Spleen (tissue), 11 donors: Measurements from ENCODE around the gene HBA2. TPM values are rescaled to one million over a fixed set of nuclear protein-coding genes. Genes with fewer than 3 reads are reported as not detected.
A peak's percentile ranks its signal among the peaks of the same experiment; 100 is the strongest.

ENCODE experiments used
- DNase-seq: peaks from one replicate; pipeline ENCODE4 v3.0.0-alpha.2; 2020
- H3K27ac ChIP-seq, 8 donors: fragments of 200-600 bp; sonication (generic) in 7 of 8; 1 replicate in 4 of 8; 2 replicates in 4 of 8; pipeline versions ENCODE4 v1.5.0 to v1.8.0; 2016 to 2021; ENCODE audit warnings: inconsistent platforms in 4 of 8, mild to moderate bottlenecking in 4 of 8, moderate library complexity in 1 of 8
- H3K27me3 ChIP-seq, 7 donors: fragments of 200-600 bp; sonication (generic) in 6 of 7; replicated peaks in 1 of 7; 1 replicate in 4 of 7; 2 replicates in 3 of 7; pipeline versions ENCODE4 v1.5.0 to v1.8.0; 2016 to 2021; ENCODE audit warnings: inconsistent platforms in 3 of 7, mild to moderate bottlenecking in 1 of 7
- H3K36me3 ChIP-seq, 6 donors: fragments of 200-600 bp; sonication (generic) in 5 of 6; 1 replicate in 4 of 6; 2 replicates in 2 of 6; pipeline versions ENCODE4 v1.5.0 to v1.8.0; 2016 to 2021; ENCODE audit warnings: inconsistent platforms in 2 of 6
- H3K4me1 ChIP-seq, 6 donors: fragments of 200-600 bp; sonication (generic) in 5 of 6; 1 replicate in 3 of 6; 2 replicates in 3 of 6; pipeline versions ENCODE4 v1.5.0 to v1.8.0; 2016 to 2021; ENCODE audit warnings: inconsistent platforms in 3 of 6
- H3K4me3 ChIP-seq, 8 donors: fragments of 200-600 bp; sonication (generic) in 7 of 8; 1 replicate in 4 of 8; 2 replicates in 4 of 8; pipeline versions ENCODE4 v1.5.0 to v1.8.0; 2016 to 2021; ENCODE audit warnings: inconsistent platforms in 4 of 8, mild to moderate bottlenecking in 4 of 8, moderate library complexity in 2 of 8
- H3K9me3 ChIP-seq, 8 donors: fragments of 200-600 bp; sonication (generic) in 7 of 8; 1 replicate in 4 of 8; 2 replicates in 4 of 8; pipeline versions ENCODE4 v1.5.0 to v1.8.0; 2016 to 2021; ENCODE audit warnings: inconsistent platforms in 4 of 8
- POLR2A ChIP-seq, 3 donors: fragments of 450-650 bp; IDR thresholded peaks; one replicate each; pipeline ENCODE4 v1.5.1; 2017; ENCODE audit warnings: antibody characterized with exemption in 3 of 3, mild to moderate bottlenecking in 1 of 3
- POLR2AphosphoS5 ChIP-seq, 3 donors: sonication (generic); formaldehyde crosslinking; IDR thresholded peaks; one replicate each; pipeline ENCODE4 v1.5.1; 2017; ENCODE audit warnings: antibody characterized with exemption in 3 of 3
- WGBS, 5 donors: extraction: QIAGEN DNeasy Blood & Tissue Kit in 3 of 5; methylation state at CpG; one replicate each; pipeline versions ENCODE4 v1.1.5 to v1.1.7; 2013 to 2018; 5-methylcytosine and 5-hydroxymethylcytosine counted together
- intact Hi-C: fragments of 100-400 bp; cut with DNase I; formaldehyde crosslinking; loops from one replicate; pipeline ENCODE4 v1.15.0; 2023; ENCODE audit warnings: low total_unique reads
- polyA plus RNA-seq, 3 donors: library from polyadenylated mRNA; stranded (reverse); fragments of 200-250 nt; gene quantifications; one replicate each; pipeline ENCODE4 v1.2.1, GENCODE V29; 2013
- total RNA-seq, 7 donors: library from RNA; depleted of rRNA in 3 of 7; stranded (reverse); fragments of >200 nt in 3 of 7; fragmentation: NEBNext Ultra II Directional in 4 of 7; extraction: Animal tissue kit (Norgen Biotek cat#: 25700) in 4 of 7; gene quantifications; one replicate each; pipeline versions ENCODE4 v1.1.0 to v1.2.1, GENCODE V29; 2016 to 2021
- TF ChIP-seq, protein P1 (sequence below), 11 experiments: fragments of 200-600 bp in 7 of 11; fragments of 450-650 bp in 4 of 11; sonication (generic) in 4 of 11; IDR thresholded peaks in 8 of 11; conservative IDR thresholded peaks in 3 of 11; 1 replicate in 7 of 11; 2 replicates in 4 of 11; pipeline versions ENCODE4 v1.4.0 to v1.8.0; 2016 to 2021; ENCODE audit warnings: antibody characterized with exemption in 11 of 11, inconsistent platforms in 4 of 11, mild to moderate bottlenecking in 1 of 11
- donor health status: healthy with polysubstance abuse.
- donor health status: DM: no; HTN: no; CAD: no; lungs with moderate emphysema.
- donor health status: DM: no; HTN: no; CAD: no.
- donor health status: Bipolar disorder and iron deficiency.
- donor health status: healthy.
- donor health status: DM: no; HTN: no; CAD: no.
- donor health status: DM: yes; HTN: yes; CAD: no.

Gene HBA2
- total and polyA plus RNA-seq, 10 donors, result 256 to 16,395 (median 3,722) TPM

DNA sequence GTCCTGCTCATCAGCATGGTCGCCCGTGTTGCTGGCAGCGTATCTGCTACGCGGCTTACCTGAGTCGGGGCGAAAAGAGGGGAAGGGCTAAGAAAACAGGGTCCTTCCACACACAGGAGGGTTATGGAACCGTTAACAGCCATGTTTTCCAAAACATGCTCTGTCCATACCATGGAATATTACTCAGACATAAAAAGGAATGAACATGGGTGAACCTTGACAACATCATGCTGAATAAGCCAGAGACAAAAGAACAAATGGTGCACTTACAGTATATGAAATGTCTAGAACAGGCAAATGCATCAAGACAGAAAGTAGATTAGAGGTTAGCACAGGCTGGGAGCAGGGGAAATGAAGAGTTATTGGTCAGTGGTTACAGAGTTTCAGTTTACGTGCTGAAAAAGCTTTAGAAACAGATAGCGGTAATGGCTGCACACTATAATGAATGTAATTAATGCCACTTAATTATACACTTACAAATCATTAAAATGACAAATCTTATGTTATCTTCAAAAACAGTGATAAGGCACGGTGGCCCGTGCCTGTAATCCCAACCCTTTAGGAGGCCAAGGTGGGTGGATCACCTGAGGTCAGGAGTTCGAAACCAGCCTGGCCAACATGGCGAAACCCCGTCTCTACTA, 42.0 kb upstream of the HBA2 start:
- no peak overlapping the region for H3K4me3 ChIP-seq
- WGBS, 5 donors, result 93 to 96% (median 95%) methylated on average over 15 of the region's 15 CpGs
- peaks cover 0 to 11% (median 0%) of the 10 kb centered on the region in 6 donors for H3K36me3 ChIP-seq
- peaks cover 0 to 27% (median 0%) of the 10 kb centered on the region in 6 donors for H3K4me1 ChIP-seq
- TF ChIP-seq POLR2AphosphoS5 (IDR thresholded peaks at IDR 0.05) (no peak), POLR2A (IDR thresholded peaks at IDR 0.05) (no peak)
- TF ChIP-seq, protein P1, sequence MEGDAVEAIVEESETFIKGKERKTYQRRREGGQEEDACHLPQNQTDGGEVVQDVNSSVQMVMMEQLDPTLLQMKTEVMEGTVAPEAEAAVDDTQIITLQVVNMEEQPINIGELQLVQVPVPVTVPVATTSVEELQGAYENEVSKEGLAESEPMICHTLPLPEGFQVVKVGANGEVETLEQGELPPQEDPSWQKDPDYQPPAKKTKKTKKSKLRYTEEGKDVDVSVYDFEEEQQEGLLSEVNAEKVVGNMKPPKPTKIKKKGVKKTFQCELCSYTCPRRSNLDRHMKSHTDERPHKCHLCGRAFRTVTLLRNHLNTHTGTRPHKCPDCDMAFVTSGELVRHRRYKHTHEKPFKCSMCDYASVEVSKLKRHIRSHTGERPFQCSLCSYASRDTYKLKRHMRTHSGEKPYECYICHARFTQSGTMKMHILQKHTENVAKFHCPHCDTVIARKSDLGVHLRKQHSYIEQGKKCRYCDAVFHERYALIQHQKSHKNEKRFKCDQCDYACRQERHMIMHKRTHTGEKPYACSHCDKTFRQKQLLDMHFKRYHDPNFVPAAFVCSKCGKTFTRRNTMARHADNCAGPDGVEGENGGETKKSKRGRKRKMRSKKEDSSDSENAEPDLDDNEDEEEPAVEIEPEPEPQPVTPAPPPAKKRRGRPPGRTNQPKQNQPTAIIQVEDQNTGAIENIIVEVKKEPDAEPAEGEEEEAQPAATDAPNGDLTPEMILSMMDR (IDR thresholded peaks at IDR 0.05 in 8 of 11, conservative IDR thresholded peaks at IDR 0.05 in 3 of 11), result no peak
- DNase-seq, result no peak
- no peaks in the 10 kb centered on the region for H3K9me3 ChIP-seq
- no peak overlapping the region for H3K27ac ChIP-seq
- no peaks in the 10 kb centered on the region for H3K27me3 ChIP-seq
- intact Hi-C loops, result no loop called here

DNA sequence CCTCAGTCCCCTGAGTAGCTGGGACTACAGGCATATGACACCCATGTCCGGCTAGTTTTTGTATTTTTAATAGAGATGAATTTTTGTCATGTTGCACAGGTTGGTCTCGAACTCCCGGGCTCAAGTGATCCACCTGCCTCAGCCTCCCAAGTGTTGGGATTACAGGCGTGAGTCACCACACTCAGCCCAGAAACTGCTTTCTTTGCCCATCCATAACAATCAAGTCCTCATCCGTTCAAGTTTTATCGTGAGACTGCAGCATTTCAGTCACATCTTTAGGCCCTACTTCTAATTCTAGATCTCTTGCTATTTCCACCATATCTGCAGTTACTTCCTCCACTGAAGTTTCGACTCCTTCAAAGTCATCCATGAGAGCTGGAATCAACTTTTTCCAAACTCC, 40.6 kb upstream of the HBA2 start:
- intact Hi-C loops, result no loop called here
- Histone ChIP-seq H3K27me3 (no peaks in the 10 kb centered on the region), H3K9me3 (no peaks in the 10 kb centered on the region), H3K4me3 (no peak overlapping the region), H3K4me1 (peaks cover 0 to 42% (median 10%) of the 10 kb centered on the region in 6 donors), H3K27ac (no peak overlapping the region), H3K36me3 (peaks cover 0 to 9% (median 0%) of the 10 kb centered on the region in 6 donors)
- TF ChIP-seq POLR2A (IDR thresholded peaks at IDR 0.05), result no peak
- TF ChIP-seq POLR2AphosphoS5 (IDR thresholded peaks at IDR 0.05), result no peak
- TF ChIP-seq, protein P1 (IDR thresholded peaks at IDR 0.05 in 8 of 11, conservative IDR thresholded peaks at IDR 0.05 in 3 of 11), result no peak
- no peak for DNase-seq
- WGBS, 5 donors, result 94 to 97% (median 94%) methylated on average over 7 of the region's 7 CpGs

DNA sequence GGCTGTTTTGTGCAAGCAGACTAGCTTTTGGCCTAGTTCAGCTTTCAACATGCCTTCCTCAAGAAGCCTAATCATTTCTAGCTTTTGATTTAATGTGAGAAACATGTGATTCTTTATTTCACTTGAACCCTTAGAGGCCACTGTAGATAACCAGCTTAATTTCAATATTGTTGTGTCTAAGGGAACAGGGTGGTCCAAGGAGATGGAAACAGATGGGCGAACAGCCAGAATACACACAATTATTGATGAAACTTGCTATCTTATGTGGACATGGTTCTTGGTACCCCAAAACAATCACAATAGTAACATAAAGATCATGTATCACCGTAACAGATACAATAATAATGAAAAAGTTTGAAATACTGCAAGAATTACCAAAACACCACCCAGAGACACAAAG, 39.0 kb upstream of the HBA2 start:
- TF ChIP-seq POLR2AphosphoS5 (IDR thresholded peaks at IDR 0.05), result no peak
- TF ChIP-seq POLR2A (IDR thresholded peaks at IDR 0.05), result no peak
- H3K27me3 ChIP-seq, result no peaks in the 10 kb centered on the region
- WGBS, 5 donors, result 95 to 100% (median 99%) methylated on average over 2 of the region's 2 CpGs
- H3K4me1 ChIP-seq, result peaks cover 4 to 50% (median 19%) of the 10 kb centered on the region in 6 donors
- no peak overlapping the region for H3K27ac ChIP-seq
- no peaks in the 10 kb centered on the region for H3K9me3 ChIP-seq
- H3K4me3 ChIP-seq, result no peak overlapping the region
- H3K36me3 ChIP-seq, result peaks cover 0 to 9% (median 0%) of the 10 kb centered on the region in 6 donors
- intact Hi-C loops, result no loop called here
- DNase-seq, result no peak

DNA sequence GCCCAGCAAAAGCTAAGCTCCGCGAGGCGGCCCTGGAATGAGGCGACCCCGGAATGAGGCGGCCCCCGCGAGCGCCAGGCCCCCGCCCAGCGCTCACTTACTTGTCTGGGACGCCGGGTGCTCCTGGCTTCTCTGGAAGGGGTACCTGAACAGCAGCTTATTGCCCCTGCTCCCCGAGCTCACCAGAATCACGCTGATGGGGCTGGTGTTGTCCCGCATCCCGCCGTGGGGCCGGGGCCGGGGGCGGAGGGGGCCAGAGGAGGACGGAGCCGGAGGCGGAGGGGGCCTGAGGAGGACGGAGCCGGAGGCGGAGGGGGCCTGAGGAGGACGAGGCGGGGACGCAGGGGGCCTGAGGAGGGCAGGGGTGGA, 34.6 kb upstream of the HBA2 start:
- H3K27me3 ChIP-seq, result peaks cover 0 to 4% (median 0%) of the 10 kb centered on the region in 7 donors
- H3K27ac ChIP-seq, result peak overlapping the region in 5 of 8 donors; percentile 43 to 94 (median 91)
- no peaks in the 10 kb centered on the region for H3K9me3 ChIP-seq
- DNase-seq, result peak; percentile 87
- 0 to 2% (median 0%) methylated on average over 13 to 30 of the region's 30 CpGs for WGBS, 5 donors
- H3K36me3 ChIP-seq, result no peaks in the 10 kb centered on the region
- peaks cover 4 to 50% (median 21%) of the 10 kb centered on the region in 6 donors for H3K4me1 ChIP-seq
- peak overlapping the region; percentile 38 to 85 (median 62) for H3K4me3 ChIP-seq
- no peak for TF ChIP-seq POLR2AphosphoS5 (IDR thresholded peaks at IDR 0.05)
- no peak for TF ChIP-seq POLR2A (IDR thresholded peaks at IDR 0.05)
- intact Hi-C loops, result no loop called here

DNA sequence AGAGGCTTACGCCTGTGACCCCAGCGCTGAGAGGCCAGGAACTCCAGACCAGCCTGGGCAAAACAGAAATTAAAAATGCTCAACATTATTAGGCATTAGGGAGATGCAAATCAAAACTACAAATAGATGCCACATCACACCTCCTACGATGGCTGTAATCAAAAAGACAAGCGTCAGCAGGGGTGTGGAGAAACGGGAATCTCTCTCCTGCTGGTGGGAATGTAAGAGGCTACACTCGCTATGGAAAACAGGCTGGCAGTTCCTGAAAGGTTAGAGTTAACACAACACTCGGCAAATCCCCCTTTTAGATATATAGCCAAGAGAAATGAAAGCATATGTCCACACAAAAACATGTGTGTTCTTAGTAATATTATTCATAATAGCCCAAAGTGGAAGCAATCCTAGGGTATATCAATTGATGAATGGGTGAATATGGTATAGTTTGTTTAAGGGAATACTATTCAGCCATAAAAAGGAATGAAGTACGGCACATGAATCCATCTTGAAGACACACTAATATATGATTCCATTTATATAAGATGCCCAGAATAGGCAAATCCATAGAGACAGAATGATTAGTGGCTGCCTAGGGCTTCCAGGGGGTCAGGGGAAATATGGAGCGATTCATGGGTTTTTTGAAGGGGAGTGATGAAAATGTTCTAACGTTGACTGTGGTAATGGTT, 32.4 kb upstream of the HBA2 start:
- Histone ChIP-seq H3K9me3 (no peaks in the 10 kb centered on the region), H3K36me3 (no peaks in the 10 kb centered on the region), H3K4me3 (no peak overlapping the region), H3K27me3 (peaks cover 0 to 14% (median 0%) of the 10 kb centered on the region in 7 donors), H3K4me1 (peaks cover 4 to 35% (median 21%) of the 10 kb centered on the region in 6 donors), H3K27ac (no peak overlapping the region)
- 75 to 81% (median 79%) methylated on average over 10 of the region's 10 CpGs for WGBS, 5 donors
- TF ChIP-seq, protein P1 (IDR thresholded peaks at IDR 0.05 in 8 of 11, conservative IDR thresholded peaks at IDR 0.05 in 3 of 11), result no peak
- TF ChIP-seq POLR2A (IDR thresholded peaks at IDR 0.05), result no peak
- intact Hi-C loops, result no loop called here
- DNase-seq, result peak; percentile 21
